ENCODE measurements around the gene CDH18.

DNA sequence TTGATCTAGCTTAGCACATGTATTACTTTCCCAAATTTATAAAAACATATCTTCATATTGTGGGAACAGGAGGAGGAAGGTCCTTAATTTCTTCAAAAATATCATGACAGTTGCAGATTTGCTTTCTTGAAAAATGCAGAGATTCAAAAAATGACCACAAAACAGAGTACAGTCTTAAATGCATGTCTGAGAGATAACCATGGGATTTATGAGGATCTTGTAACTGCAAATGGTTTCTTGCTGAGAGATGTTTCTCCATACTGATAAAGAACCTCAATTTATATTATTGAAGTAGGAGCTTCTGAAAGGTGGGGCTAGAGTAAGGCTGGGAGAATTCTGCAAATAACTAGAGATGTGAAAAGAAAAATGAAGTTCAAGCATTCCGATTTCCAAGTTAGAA lies 83.2 kb downstream of the CDH18 start:
- no peak for TF ChIP-seq RAD21 (IDR thresholded peaks at IDR 0.05; ENCODE audit: low read depth)
- TF ChIP-seq CTCF (IDR thresholded peaks at IDR 0.05 in 2 of 3, conservative IDR thresholded peaks at IDR 0.05 in 1 of 3; ENCODE audit: borderline replicate concordance in 1 of 3, insufficient read depth in 1 of 3, low read depth in 2 of 3, low read length in 2 of 3) = no peak
- no peak for TF ChIP-seq SP1 (IDR thresholded peaks at IDR 0.05; ENCODE audit: low read depth)
- no peak for TF ChIP-seq POLR2A (IDR thresholded peaks at IDR 0.05; ENCODE audit: borderline replicate concordance, extremely low read depth, insufficient read depth, insufficient read length)
- TF ChIP-seq EZH2phosphoT487 (IDR thresholded peaks at IDR 0.05; ENCODE audit: borderline replicate concordance) = no peak
- no peak for TF ChIP-seq YY1 (IDR thresholded peaks at IDR 0.05; ENCODE audit: extremely low read depth, insufficient replicate concordance, low read depth, low read length)
- TF ChIP-seq JUND (IDR thresholded peaks at IDR 0.05) = no peak
- no peak for TF ChIP-seq EZH2 (IDR thresholded peaks at IDR 0.05)
- no peak for TF ChIP-seq ELF1 (IDR thresholded peaks at IDR 0.05; ENCODE audit: borderline replicate concordance, low read depth)
- TF ChIP-seq POLR2AphosphoS5 (IDR thresholded peaks at IDR 0.05; ENCODE audit: low read depth, low read length) = no peak
- no peak for TF ChIP-seq REST (IDR thresholded peaks at IDR 0.05; ENCODE audit: low read depth)
- TF ChIP-seq TCF7L2 (IDR thresholded peaks at IDR 0.05; ENCODE audit: borderline replicate concordance, extremely low read depth, insufficient read depth, insufficient read length) = no peak
